Suprapubic skin (tissue), 4 donors: Measurements from ENCODE around the gene ZFR.

Experiments used
- CTCF ChIP-seq, 2 donors: fragments of 200-600 bp in 1 of 2; fragments of 450-650 bp in 1 of 2; sonication (generic) in 1 of 2; IDR thresholded peaks; one replicate each; pipeline ENCODE4 v1.5.1; 2016 to 2019; ENCODE audit warnings: antibody characterized with exemption in 2 of 2, mild to moderate bottlenecking in 1 of 2, moderate library complexity in 1 of 2
- EP300 ChIP-seq: sonication (generic); formaldehyde crosslinking; IDR thresholded peaks from one replicate; pipeline ENCODE4 v1.6.1; 2017; ENCODE audit warnings: antibody characterized with exemption
- POLR2A ChIP-seq, 2 donors: fragments of 450-650 bp; IDR thresholded peaks; one replicate each; pipeline ENCODE4 v1.6.1; 2017; ENCODE audit warnings: antibody characterized with exemption in 2 of 2, mild to moderate bottlenecking in 2 of 2, moderate library complexity in 2 of 2
- POLR2AphosphoS5 ChIP-seq, 3 donors: sonication (generic); formaldehyde crosslinking; IDR thresholded peaks; one replicate each; pipeline ENCODE4 v1.6.1; 2017; ENCODE audit warnings: antibody characterized with exemption in 3 of 3

- TF ChIP-seq CTCF (IDR thresholded peaks at IDR 0.05) (no peak), POLR2AphosphoS5 (IDR thresholded peaks at IDR 0.05) (no peak), POLR2A (IDR thresholded peaks at IDR 0.05) (no peak), EP300 (no peak)
These were observed 754 bp downstream of the ZFR start for GRCh38 chr5:32443541-32444430.
